Muscle layer of colon (tissue), 2 donors: Measurements from ENCODE around the gene CEP85L.

ENCODE experiments used
- H3K27ac ChIP-seq: one replicate; pipeline ENCODE4 v1.7.0; 2013; ENCODE audit warnings: low read depth, mild to moderate bottlenecking, low read length, moderate library complexity
- H3K27me3 ChIP-seq, 2 donors: one replicate each; pipeline ENCODE4 v1.7.0; 2013; ENCODE audit warnings: low read length in 2 of 2, mild to moderate bottlenecking in 2 of 2; ENCODE audit not compliant: insufficient read depth in 2 of 2, control insufficient read depth in 1 of 2
- H3K36me3 ChIP-seq: one replicate; pipeline ENCODE4 v1.7.0; 2013; ENCODE audit warnings: mild to moderate bottlenecking, low read length; ENCODE audit not compliant: insufficient read depth
- H3K4me1 ChIP-seq: one replicate; pipeline ENCODE4 v1.7.0; 2013; ENCODE audit warnings: mild to moderate bottlenecking, low read length; ENCODE audit not compliant: insufficient read depth
- H3K4me3 ChIP-seq, 2 donors: one replicate each; pipeline ENCODE4 v1.7.0; 2013; ENCODE audit warnings: low read length in 2 of 2, low read depth in 1 of 2, mild to moderate bottlenecking in 1 of 2, moderate library complexity in 1 of 2
- H3K9ac ChIP-seq: one replicate; pipeline ENCODE4 v1.7.0; 2013; ENCODE audit warnings: low read length
- H3K9me3 ChIP-seq: one replicate; pipeline ENCODE4 v1.7.0; 2013; ENCODE audit warnings: mild to moderate bottlenecking, low read length
- donor health status: abdominal sarcoma.
- donor health status: Adenocarcinoma of cecum.

Gene CEP85L

GRCh38 chr6:118548136-118548535, 103.3 kb downstream of the CEP85L start, which contains the start of gene PLN:
Gene PLN, plus strand, starts transcription at chr6:118548296. Its CDS starts 10,626 bp downstream, at chr6:118558922.
- Histone ChIP-seq H3K9ac (peak within 1 kb of the TSS; percentile 61), H3K4me1 (peaks cover 6% of the 10 kb centered on the region), H3K27ac (peak within 1 kb of the TSS; percentile 70), H3K9me3 (no peaks in the 10 kb centered on the region), H3K27me3 (no peaks in the 10 kb centered on the region), H3K4me3 (peak within 1 kb of the TSS; percentile 17 to 66), H3K36me3 (no peaks in the 10 kb centered on the region)

- Histone ChIP-seq H3K4me1 (peaks cover 6% of the 10 kb centered on the region), H3K4me3 (no peak overlapping the region), H3K27me3 (no peaks in the 10 kb centered on the region), H3K9ac (peak overlapping the region; percentile 25), H3K36me3 (no peaks in the 10 kb centered on the region), H3K27ac (peak overlapping the region; percentile 60), H3K9me3 (no peaks in the 10 kb centered on the region)
Measured at GRCh38 chr6:118546880-118547218, 104.5 kb downstream of the CEP85L start.

- H3K27ac ChIP-seq = peak overlapping the region; percentile 60
- H3K9me3 ChIP-seq = no peaks in the 10 kb centered on the region
- no peaks in the 10 kb centered on the region for H3K36me3 ChIP-seq
- H3K4me1 ChIP-seq = peaks cover 6% of the 10 kb centered on the region
- H3K9ac ChIP-seq = peak overlapping the region; percentile 25
- H3K4me3 ChIP-seq = no peak overlapping the region
- no peaks in the 10 kb centered on the region for H3K27me3 ChIP-seq
Measured at GRCh38 chr6:118546164-118546879, 105.1 kb downstream of the CEP85L start.

GRCh38 chr6:118544105-118544504, 107.3 kb downstream of the CEP85L start:
- H3K9ac ChIP-seq = no peak overlapping the region
- H3K27me3 ChIP-seq = no peaks in the 10 kb centered on the region
- peaks cover 12% of the 10 kb centered on the region for H3K4me1 ChIP-seq
- no peaks in the 10 kb centered on the region for H3K9me3 ChIP-seq
- no peak overlapping the region for H3K27ac ChIP-seq
- H3K4me3 ChIP-seq = no peak overlapping the region
- no peaks in the 10 kb centered on the region for H3K36me3 ChIP-seq

GRCh38 chr6:118542184-118542952, 109.0 kb downstream of the CEP85L start:
- Histone ChIP-seq H3K9ac (no peak overlapping the region), H3K27me3 (no peaks in the 10 kb centered on the region), H3K9me3 (no peaks in the 10 kb centered on the region), H3K27ac (no peak overlapping the region), H3K4me3 (no peak overlapping the region), H3K36me3 (no peaks in the 10 kb centered on the region), H3K4me1 (peaks cover 12% of the 10 kb centered on the region)

GRCh38 chr6:118537574-118537973, 113.8 kb downstream of the CEP85L start:
- no peak overlapping the region for H3K4me3 ChIP-seq
- H3K27ac ChIP-seq = peak overlapping the region; percentile 7
- peaks cover 5% of the 10 kb centered on the region for H3K4me1 ChIP-seq

DNA sequence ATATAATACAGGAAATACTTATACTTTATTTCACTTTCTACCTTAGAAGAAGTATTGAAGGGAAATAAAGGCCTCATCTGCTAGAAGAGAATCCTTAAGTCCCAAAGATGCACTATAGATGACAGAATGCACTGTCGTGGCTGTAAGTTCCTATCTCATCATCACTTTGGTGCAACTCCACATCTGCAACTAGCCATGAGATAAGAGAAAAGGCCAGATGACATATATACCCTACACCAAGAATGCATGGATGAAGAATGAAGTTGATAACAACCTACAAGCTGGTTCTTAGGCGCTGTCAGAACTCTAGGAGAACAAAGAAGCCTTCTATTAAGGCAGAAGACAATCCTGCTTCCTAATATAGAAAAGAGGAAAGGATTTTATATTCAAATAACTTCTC, 114.9 kb downstream of the CEP85L start:
- peaks cover 5% of the 10 kb centered on the region for H3K4me1 ChIP-seq

More at GRCh38 chr6:118537574-118537973, 113.8 kb downstream of the CEP85L start:
- Histone ChIP-seq H3K36me3 (no peaks in the 10 kb centered on the region), H3K27me3 (no peaks in the 10 kb centered on the region), H3K9me3 (no peaks in the 10 kb centered on the region), H3K9ac (no peak overlapping the region)

DNA sequence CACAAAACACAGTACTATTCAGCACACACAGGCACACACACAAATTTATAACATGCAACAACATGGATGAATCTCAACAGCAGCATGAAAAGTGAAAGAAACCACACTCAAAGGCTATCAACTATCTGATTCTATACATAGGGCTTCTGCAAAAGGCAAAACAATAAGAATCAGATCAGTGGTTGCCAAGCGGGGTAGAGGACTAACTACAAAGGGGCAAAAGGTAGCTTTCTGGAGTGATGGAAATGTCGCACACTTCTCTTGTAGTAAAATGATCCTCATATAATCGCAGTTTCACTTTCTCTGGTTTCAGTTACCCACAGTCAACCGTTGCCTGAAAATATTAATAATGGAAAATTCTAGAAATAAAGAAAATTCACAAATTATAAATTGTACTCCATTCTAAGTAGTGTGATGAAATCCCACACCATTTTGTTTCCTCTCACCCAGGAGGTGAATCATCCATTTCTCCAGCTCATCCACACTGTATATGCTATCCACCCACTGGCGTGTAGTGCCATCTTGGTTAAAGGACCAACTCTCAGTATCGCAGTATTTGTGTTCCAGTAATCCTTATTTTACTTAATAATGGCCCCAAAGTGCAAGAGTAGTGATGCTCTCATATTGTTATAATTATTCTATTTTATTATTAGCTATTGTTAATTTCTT, 116.1 kb downstream of the CEP85L start:
- Histone ChIP-seq H3K27ac (no peak overlapping the region), H3K4me1 (no peaks in the 10 kb centered on the region), H3K9ac (no peak overlapping the region), H3K9me3 (no peaks in the 10 kb centered on the region), H3K27me3 (no peaks in the 10 kb centered on the region), H3K4me3 (no peak overlapping the region), H3K36me3 (no peaks in the 10 kb centered on the region)

More for the DNA sequence above, 114.9 kb downstream of the CEP85L start:
- Histone ChIP-seq H3K36me3 (no peaks in the 10 kb centered on the region), H3K27ac (no peak overlapping the region), H3K9ac (no peak overlapping the region), H3K27me3 (no peaks in the 10 kb centered on the region), H3K4me3 (no peak overlapping the region), H3K9me3 (no peaks in the 10 kb centered on the region)

- peaks cover 20% of the 10 kb centered on the region for H3K4me1 ChIP-seq
- no peaks in the 10 kb centered on the region for H3K27me3 ChIP-seq
- no peak overlapping the region for H3K27ac ChIP-seq
- H3K4me3 ChIP-seq = no peak overlapping the region
- H3K9me3 ChIP-seq = no peaks in the 10 kb centered on the region
- no peaks in the 10 kb centered on the region for H3K36me3 ChIP-seq
- no peak overlapping the region for H3K9ac ChIP-seq
Measured at GRCh38 chr6:118530942-118531341, 120.4 kb downstream of the CEP85L start.

GRCh38 chr6:118529756-118530155, 121.6 kb downstream of the CEP85L start:
- Histone ChIP-seq H3K9me3 (no peaks in the 10 kb centered on the region), H3K4me3 (no peak overlapping the region), H3K36me3 (no peaks in the 10 kb centered on the region), H3K4me1 (peaks cover 29% of the 10 kb centered on the region), H3K9ac (no peak overlapping the region), H3K27me3 (no peaks in the 10 kb centered on the region), H3K27ac (no peak overlapping the region)

DNA sequence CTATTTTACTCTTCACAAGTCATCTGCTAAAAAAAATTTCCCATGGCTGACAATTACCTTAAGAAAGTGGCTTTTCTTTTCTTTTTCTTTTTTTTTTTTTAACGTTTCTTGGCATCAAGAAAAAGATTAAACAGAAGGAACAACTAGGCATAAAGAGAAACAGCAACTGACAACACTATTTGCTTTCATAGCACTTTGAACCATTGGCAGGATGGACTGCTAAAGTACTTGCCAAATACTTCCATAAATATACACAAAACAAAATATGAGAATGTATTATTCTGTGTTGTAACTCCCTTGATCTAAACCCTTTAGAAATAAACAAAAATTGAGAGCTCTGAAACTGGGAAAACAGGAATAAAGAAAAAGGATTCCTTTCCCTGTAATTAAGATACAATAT, 123.3 kb downstream of the CEP85L start:
- Histone ChIP-seq H3K36me3 (peaks cover 4% of the 10 kb centered on the region), H3K4me3 (no peak overlapping the region), H3K9me3 (no peaks in the 10 kb centered on the region), H3K27me3 (no peaks in the 10 kb centered on the region), H3K4me1 (peaks cover 29% of the 10 kb centered on the region), H3K9ac (no peak overlapping the region), H3K27ac (peak overlapping the region; percentile 21)
